Bronchial epithelial cell (primary cell): ENCODE data around the gene SGK2. TPM values are rescaled to one million over a fixed set of nuclear protein-coding genes. Genes with fewer than 3 reads are reported as not detected.
A peak's percentile ranks its signal among the peaks of the same experiment; 100 is the strongest.

Experiments used
- DNase-seq: peaks from one replicate; pipeline ENCODE4 v3.0.0-alpha.2; 2010; ENCODE audit warnings: low read depth
- FAIRE-seq: peaks from 2 replicates; lab custom pipeline; 2011; peaks lifted over from hg19 to GRCh38; lab: Jason Lieb, UNC
- H3K27me3 ChIP-seq: 2 replicates; pipeline ENCODE4 v1.5.1; 2011; ENCODE audit warnings: low read length; ENCODE audit not compliant: control insufficient read depth, insufficient read depth
- H3K36me3 ChIP-seq: 2 replicates; pipeline ENCODE4 v1.5.1; 2011; ENCODE audit warnings: low read length; ENCODE audit not compliant: control insufficient read depth, insufficient read depth
- H3K4me3 ChIP-seq: 2 replicates; pipeline ENCODE4 v1.5.1; 2011; ENCODE audit warnings: mild to moderate bottlenecking, low read depth, low read length, control low read depth
- total RNA-seq: library from RNA; depleted of rRNA; stranded (reverse); fragments of >200 nt; gene quantifications from 2 replicates; pipeline ENCODE4 v1.2.1, GENCODE V29; 2014
- TF ChIP-seq, protein P1 (sequence below): IDR thresholded peaks from 2 replicates; pipeline ENCODE4 v1.5.1; 2011; ENCODE audit warnings: mild to moderate bottlenecking, moderate library complexity, low read length, control low read depth, inconsistent platforms; ENCODE audit not compliant: insufficient read depth, severe bottlenecking

Gene SGK2
- total RNA-seq, 1 donor from 2014 or later: 0.53 TPM

DNA sequence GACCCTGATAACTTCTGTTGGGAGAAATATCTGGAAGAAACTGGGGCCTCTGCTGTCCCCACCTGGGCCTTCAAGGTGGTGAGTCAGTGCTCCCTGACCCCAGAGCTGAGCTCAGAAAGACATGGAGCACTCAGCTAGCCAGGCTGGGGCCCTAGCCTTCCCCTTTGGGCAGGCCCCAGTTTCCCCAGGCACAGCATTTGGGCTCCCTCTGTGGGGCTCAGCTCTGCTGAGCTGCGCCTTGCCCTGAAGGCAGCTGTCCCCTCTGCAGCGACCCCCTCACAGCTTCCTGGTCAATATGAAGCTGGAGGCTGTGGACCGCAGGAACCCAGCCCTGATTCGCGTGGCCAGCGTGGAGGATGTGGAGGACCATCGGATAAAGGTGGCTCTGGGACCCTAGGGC, 24.8 kb upstream of the SGK2 start:
- TF ChIP-seq, protein P1, sequence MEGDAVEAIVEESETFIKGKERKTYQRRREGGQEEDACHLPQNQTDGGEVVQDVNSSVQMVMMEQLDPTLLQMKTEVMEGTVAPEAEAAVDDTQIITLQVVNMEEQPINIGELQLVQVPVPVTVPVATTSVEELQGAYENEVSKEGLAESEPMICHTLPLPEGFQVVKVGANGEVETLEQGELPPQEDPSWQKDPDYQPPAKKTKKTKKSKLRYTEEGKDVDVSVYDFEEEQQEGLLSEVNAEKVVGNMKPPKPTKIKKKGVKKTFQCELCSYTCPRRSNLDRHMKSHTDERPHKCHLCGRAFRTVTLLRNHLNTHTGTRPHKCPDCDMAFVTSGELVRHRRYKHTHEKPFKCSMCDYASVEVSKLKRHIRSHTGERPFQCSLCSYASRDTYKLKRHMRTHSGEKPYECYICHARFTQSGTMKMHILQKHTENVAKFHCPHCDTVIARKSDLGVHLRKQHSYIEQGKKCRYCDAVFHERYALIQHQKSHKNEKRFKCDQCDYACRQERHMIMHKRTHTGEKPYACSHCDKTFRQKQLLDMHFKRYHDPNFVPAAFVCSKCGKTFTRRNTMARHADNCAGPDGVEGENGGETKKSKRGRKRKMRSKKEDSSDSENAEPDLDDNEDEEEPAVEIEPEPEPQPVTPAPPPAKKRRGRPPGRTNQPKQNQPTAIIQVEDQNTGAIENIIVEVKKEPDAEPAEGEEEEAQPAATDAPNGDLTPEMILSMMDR: no peak
- H3K27me3 ChIP-seq: no peaks in the 10 kb centered on the region
- FAIRE-seq (no peak), DNase-seq (no peak)
- peaks cover 1% of the 10 kb centered on the region for H3K36me3 ChIP-seq
- no peak overlapping the region for H3K4me3 ChIP-seq

DNA sequence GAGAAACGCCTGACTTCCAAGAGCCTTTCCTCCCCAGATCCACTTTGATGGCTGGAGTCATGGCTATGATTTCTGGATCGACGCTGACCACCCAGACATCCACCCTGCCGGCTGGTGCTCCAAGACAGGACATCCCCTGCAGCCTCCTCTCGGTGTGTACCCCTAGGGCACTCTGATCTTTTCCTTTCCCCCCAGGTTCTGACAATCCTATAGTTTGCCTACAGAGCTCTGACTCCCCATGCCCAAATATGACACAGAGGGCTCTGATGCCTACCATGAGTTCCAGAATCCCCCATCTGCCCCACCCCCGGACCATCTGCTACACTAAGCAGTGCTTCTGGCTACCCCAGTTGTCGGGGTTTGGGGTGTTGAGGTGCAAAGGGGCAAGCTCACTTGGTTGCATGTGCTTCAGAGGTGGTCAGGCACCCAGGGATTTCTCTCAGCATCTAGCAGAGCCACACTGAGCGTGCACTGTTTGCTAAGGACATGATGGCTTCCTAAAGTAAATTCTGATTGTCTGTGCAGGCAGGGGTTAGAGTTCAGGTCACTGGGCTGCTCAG, 24.0 kb upstream of the SGK2 start:
- FAIRE-seq: no peak
- Histone ChIP-seq H3K4me3 (no peak overlapping the region), H3K27me3 (no peaks in the 10 kb centered on the region), H3K36me3 (no peaks in the 10 kb centered on the region)
- no peak for DNase-seq
- TF ChIP-seq, protein P1: no peak

DNA sequence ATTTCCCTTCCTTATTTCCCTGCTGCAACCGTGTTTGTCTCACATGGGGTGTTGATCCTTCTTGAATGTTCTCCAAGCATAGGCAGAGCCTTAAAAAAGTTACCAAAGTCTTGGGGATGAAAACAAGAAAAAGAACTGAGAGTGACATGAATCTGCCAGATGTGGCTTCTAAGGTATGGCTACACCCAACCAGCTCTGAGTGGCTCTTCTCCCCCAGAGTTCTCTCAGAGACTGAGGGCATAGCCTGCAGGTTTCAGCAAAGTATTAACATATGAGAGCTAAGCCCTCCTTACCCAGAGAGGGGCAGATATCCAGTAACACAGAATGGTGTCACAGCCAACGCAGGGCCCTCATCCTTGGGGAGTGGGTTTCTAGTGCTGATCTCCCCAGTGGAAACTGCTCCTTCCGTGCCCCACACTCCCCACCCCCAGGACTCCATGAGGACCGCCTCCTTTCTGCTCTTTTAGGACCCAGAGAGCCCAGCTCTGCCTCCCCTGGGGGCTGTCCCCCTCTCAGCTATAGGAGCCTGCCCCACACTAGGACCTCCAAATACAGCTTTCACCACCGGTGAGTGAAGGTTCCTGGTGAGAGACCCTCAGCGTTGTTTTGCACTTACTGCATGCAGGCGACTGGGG, 23.3 kb upstream of the SGK2 start:
- H3K27me3 ChIP-seq: no peaks in the 10 kb centered on the region
- TF ChIP-seq, protein P1: no peak
- DNase-seq (no peak), FAIRE-seq (no peak)
- H3K4me3 ChIP-seq: no peak overlapping the region
- H3K36me3 ChIP-seq: peaks cover 2% of the 10 kb centered on the region

DNA sequence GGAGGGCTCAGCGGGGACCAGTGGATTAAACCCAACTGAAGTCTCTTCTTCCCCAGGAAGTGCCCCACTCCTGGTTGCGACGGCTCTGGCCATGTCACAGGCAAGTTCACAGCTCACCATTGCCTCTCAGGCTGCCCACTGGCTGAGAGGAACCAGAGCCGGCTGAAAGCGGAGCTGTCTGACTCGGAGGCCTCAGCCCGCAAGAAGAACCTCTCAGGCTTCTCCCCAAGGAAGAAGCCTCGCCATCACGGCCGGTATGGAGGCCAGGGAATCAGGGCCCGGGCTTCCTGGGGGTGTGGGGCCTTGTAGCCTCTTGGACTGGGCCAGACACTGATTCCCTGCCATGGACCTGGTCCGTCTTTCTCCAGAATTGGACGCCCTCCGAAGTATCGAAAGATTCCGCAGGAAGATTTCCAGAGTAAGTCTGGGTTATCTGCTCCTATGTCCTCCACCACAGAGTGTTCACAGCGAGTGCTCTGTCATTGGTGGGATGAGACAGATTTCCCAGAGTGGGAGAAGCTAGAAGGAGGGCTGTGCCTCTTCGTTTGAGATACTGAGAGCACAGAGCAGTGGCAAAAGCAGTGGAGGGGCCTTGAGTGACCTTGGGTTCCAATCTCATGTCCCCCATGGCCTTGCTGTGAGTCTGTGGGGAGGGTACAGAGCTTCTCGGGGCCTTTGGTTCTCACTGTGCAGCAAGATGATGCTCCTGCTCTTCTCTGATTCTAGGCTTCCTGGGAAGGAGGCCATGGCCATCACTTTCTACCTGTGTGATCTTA, 22.6 kb upstream of the SGK2 start:
- no peak for FAIRE-seq
- DNase-seq: no peak
- Histone ChIP-seq H3K27me3 (no peaks in the 10 kb centered on the region), H3K36me3 (peaks cover 2% of the 10 kb centered on the region), H3K4me3 (no peak overlapping the region)
- TF ChIP-seq, protein P1: no peak

DNA sequence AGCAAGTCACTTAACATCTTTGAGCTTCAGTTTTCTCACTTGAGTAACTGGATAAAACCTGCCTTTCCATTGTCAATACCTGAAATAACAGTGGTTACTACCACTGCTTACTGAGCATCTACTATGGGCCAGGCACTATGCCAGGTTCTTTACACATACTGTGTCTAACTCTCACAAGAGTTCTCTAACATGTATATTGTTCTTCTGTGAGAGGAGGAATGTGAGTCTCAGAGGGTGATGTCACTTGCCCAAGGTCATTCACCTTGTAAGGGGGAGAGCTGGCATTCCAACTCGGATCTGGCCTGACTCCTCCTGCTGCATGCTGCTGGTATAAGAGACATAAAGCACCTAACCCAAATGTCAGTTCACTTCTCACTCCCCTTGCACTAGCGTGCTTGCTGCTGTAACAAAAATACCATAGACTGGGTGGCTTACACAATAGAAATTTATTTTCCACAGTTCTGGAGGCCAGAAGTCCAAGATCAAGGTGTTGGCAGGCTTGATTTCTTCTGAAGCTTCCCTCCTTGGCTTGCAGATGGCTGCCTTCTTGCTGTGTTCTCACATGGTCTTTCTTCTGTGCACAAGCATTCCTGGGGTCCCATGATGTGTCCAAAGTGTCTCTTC, 21.9 kb upstream of the SGK2 start:
- Histone ChIP-seq H3K27me3 (no peaks in the 10 kb centered on the region), H3K4me3 (no peak overlapping the region), H3K36me3 (peaks cover 2% of the 10 kb centered on the region)
- TF ChIP-seq, protein P1: no peak
- FAIRE-seq (no peak), DNase-seq (peak; percentile 28)
